ENCODE data around the gene DCAF17. TPM values are rescaled to one million over a fixed set of nuclear protein-coding genes. Genes with fewer than 3 reads are reported as not detected.
A peak's percentile ranks its signal among the peaks of the same experiment; 100 is the strongest.
"Not testable (repeated sequence)": the region's sequence is repeated elsewhere in the genome, so short reads cannot be mapped to it uniquely, and the experiment has no call there.

Gene DCAF17
- total and polyA plus RNA-seq, 2 of the 13 experiments (the other 11 are each of a cell fraction or from before 2014, with no cell fraction given) = 13.7 to 30.0 TPM

- no peak for TF ChIP-seq TFDP1 (CRISPR knock-in tag; IDR thresholded peaks at IDR 0.05; ENCODE audit: borderline replicate concordance)
These were observed 13.1 kb upstream of the DCAF17 start (continued) for GRCh38 chr2:171420728-171421563.

- H3K4me1 ChIP-seq (ENCODE audit: insufficient read depth, low read length); H3K36me3 ChIP-seq (replicated peaks in 1 of 2; ENCODE audit: control insufficient read depth in 1 of 2, insufficient read depth in 2 of 2, low read length in 2 of 2); H2AFZ ChIP-seq (ENCODE audit: low read length); intact Hi-C loops (cut with micrococcal nuclease; ENCODE audit: unreplicated experiment); BruUV-seq (replicated peaks); H4K20me1 ChIP-seq (ENCODE audit: insufficient read depth, low read length); DNase-seq (ENCODE audit: low spot score); H3K4me3 ChIP-seq (replicated peaks in 1 of 3; ENCODE audit: insufficient read depth in 1 of 3, low read depth in 2 of 3, low read length in 3 of 3); H3K27me3 ChIP-seq (ENCODE audit: control insufficient read depth in 1 of 2, insufficient read depth in 2 of 2, low read length in 2 of 2); ATAC-seq; in situ Hi-C loops (cut with HindIII; ENCODE audit: extremely low pct_ligation_motif_present, low pct_unique_long_range_greater_than_20kb); FAIRE-seq; H3K4me2 ChIP-seq (ENCODE audit: low read depth, low read length); H3K9ac ChIP-seq (ENCODE audit: insufficient read depth, low read depth, low read length); POLR2A ChIA-PET; CTCF ChIA-PET (ENCODE audit: low intra/inter-chr PET ratio, low total read pairs); H3K27ac ChIP-seq (ENCODE audit: extremely low read length, insufficient read depth, low read length): not testable (repeated sequence)
- TF ChIP-seq MAFK (conservative IDR thresholded peaks at IDR 0.05 in 1 of 2, IDR thresholded peaks at IDR 0.05 in 1 of 2; ENCODE audit: low read length in 2 of 2) = peak; percentile 42 to 51; a peak in 3 of 4 replicates
- peak; percentile 27; the same call in 1 of the 2 replicates for TF ChIP-seq MAFF (IDR thresholded peaks at IDR 0.05; ENCODE audit: low read depth, low read length)
- H3K9me3 ChIP-seq (ENCODE audit: low read length) = peaks cover 28% of the 10 kb centered on the region
- H3K79me2 ChIP-seq (ENCODE audit: insufficient read depth, low read length) = peaks cover 62% of the 10 kb centered on the region
- WGBS (ENCODE audit: low lambda C conversion rate) = 96% methylated on average over 2 of the region's 2 CpGs
These were observed 11.1 kb upstream of the DCAF17 start for GRCh38 chr2:171422710-171423495.
